ACC112 (cell line): ENCODE data around the gene NALCN.
A peak's percentile ranks its signal among the peaks of the same experiment; 100 is the strongest.

Experiments
- H2AFZ ChIP-seq: fragments of 200-600 bp; sonication (generic); one replicate; pipeline ENCODE4 v1.6.0; 2017; ENCODE audit warnings: antibody characterized with exemption, low read length; ENCODE audit not compliant: unreplicated experiment
- H3K27ac ChIP-seq: fragments of 200-600 bp; sonication (generic); 2 replicates; pipeline ENCODE4 v1.5.1; 2014; ENCODE audit warnings: low read depth, mild to moderate bottlenecking, antibody characterized with exemption, low read length, moderate library complexity
- H3K27me3 ChIP-seq: fragments of 200-600 bp; sonication (generic); 2 replicates; pipeline ENCODE4 v1.6.1; 2014; ENCODE audit warnings: mild to moderate bottlenecking, antibody characterized with exemption, low read length, moderate library complexity, mixed read lengths; ENCODE audit not compliant: insufficient read depth
- H3K36me3 ChIP-seq: fragments of 200-600 bp; sonication (generic); 2 replicates; pipeline ENCODE4 v1.6.1; 2016; ENCODE audit warnings: mild to moderate bottlenecking, antibody characterized with exemption, low read length, moderate library complexity, mixed read lengths; ENCODE audit not compliant: insufficient read depth
- H3K4me1 ChIP-seq: fragments of 200-600 bp; sonication (generic); one replicate; pipeline ENCODE4 v1.6.1; 2016; ENCODE audit warnings: low read length, mixed read lengths; ENCODE audit not compliant: insufficient read depth, unreplicated experiment, control insufficient read depth
- H3K4me3 ChIP-seq: fragments of 200-600 bp; sonication (generic); 2 replicates; pipeline ENCODE4 v1.5.1; 2014; ENCODE audit warnings: mild to moderate bottlenecking, low read depth, low read length
- H3K79me2 ChIP-seq: fragments of 200-600 bp; sonication (generic); one replicate; pipeline ENCODE4 v1.6.0; 2016; ENCODE audit warnings: low read length; ENCODE audit not compliant: control insufficient read depth, unreplicated experiment, insufficient read depth

The NALCN gene

GRCh38 chr13:101309014-101309619 is 107.2 kb downstream of the NALCN start:
- peak overlapping the region; percentile 77 for H2AFZ ChIP-seq
- no peaks in the 10 kb centered on the region for H3K79me2 ChIP-seq
- H3K27ac ChIP-seq, result peak overlapping the region; percentile 89
- peak overlapping the region; percentile 18; the same call in 1 of the 2 replicates for H3K4me3 ChIP-seq
- H3K27me3 ChIP-seq, result no peaks in the 10 kb centered on the region
- H3K4me1 ChIP-seq, result peaks cover 36% of the 10 kb centered on the region
- H3K36me3 ChIP-seq, result no peaks in the 10 kb centered on the region

GRCh38 chr13:101308247-101309013 is 107.9 kb downstream of the NALCN start:
- peak overlapping the region; percentile 89 for H3K27ac ChIP-seq
- no peaks in the 10 kb centered on the region for H3K79me2 ChIP-seq
- H3K36me3 ChIP-seq, result no peaks in the 10 kb centered on the region
- H3K4me1 ChIP-seq, result peaks cover 36% of the 10 kb centered on the region
- H3K27me3 ChIP-seq, result no peaks in the 10 kb centered on the region
- H3K4me3 ChIP-seq, result no peak overlapping the region
- H2AFZ ChIP-seq, result peak overlapping the region; percentile 77

GRCh38 chr13:101307181-101307701 is 109.1 kb downstream of the NALCN start:
- H3K27ac ChIP-seq, result peak overlapping the region; percentile 89
- H3K4me1 ChIP-seq, result peaks cover 36% of the 10 kb centered on the region
- H3K36me3 ChIP-seq, result no peaks in the 10 kb centered on the region
- no peaks in the 10 kb centered on the region for H3K79me2 ChIP-seq
- H3K27me3 ChIP-seq, result no peaks in the 10 kb centered on the region
- H3K4me3 ChIP-seq, result 0 out of 2 replicates have a peak overlapping the region, but pooled peaks have one; percentile 7
- H2AFZ ChIP-seq, result peak overlapping the region; percentile 77

DNA sequence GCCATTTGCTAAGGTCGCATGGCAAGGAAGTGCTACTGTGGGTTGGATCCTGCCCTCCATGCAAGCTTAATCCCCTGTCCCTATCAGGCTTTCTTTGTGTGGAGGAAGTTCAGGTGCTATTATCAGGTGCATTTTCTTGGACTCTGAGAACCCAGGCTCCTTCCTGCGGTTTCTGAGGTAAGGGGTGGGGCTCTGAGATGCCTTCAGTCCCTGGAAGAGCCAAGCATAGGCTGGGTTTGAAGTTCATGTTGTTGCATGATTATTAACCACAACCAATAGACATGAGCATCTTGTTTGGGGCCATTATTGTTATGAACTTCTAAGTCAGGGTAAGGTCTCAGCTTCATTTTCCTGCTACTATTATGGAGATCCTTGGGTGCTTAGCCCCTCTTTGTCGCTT is 109.5 kb downstream of the NALCN start:
- no peak overlapping the region for H3K4me3 ChIP-seq
- peaks cover 36% of the 10 kb centered on the region for H3K4me1 ChIP-seq
- peak overlapping the region; percentile 89 for H3K27ac ChIP-seq
- H3K27me3 ChIP-seq, result no peaks in the 10 kb centered on the region
- H2AFZ ChIP-seq, result peak overlapping the region; percentile 77
- H3K36me3 ChIP-seq, result no peaks in the 10 kb centered on the region
- H3K79me2 ChIP-seq, result no peaks in the 10 kb centered on the region

GRCh38 chr13:101305981-101306411 is 110.3 kb downstream of the NALCN start:
- no peak overlapping the region for H2AFZ ChIP-seq
- no peaks in the 10 kb centered on the region for H3K36me3 ChIP-seq
- H3K27ac ChIP-seq, result no peak overlapping the region
- H3K79me2 ChIP-seq, result no peaks in the 10 kb centered on the region
- peaks cover 36% of the 10 kb centered on the region for H3K4me1 ChIP-seq
- no peak overlapping the region for H3K4me3 ChIP-seq
- H3K27me3 ChIP-seq, result no peaks in the 10 kb centered on the region

DNA sequence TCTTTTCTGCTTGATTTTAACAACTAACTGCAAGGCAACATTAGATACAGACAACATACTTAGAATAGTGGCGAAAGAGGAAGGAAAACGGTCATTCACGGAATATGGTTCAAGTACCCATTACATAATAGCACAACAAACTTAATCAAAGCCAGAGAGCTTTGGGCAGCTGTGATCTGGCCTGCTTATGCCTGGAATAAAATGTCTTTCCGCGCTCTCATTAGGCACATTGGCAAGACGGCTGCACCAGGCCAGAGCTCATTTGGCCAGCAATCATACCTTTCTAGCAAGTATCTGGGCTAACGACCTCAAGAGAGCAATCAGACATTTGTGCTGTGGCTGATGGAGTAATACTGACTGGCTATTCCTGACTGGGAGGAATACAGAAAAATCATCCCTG is 112.8 kb downstream of the NALCN start:
- no peaks in the 10 kb centered on the region for H3K36me3 ChIP-seq
- peaks cover 18% of the 10 kb centered on the region for H3K4me1 ChIP-seq
- H3K79me2 ChIP-seq, result no peaks in the 10 kb centered on the region
- H3K4me3 ChIP-seq, result peak overlapping the region; percentile 51
- H3K27ac ChIP-seq, result no peak overlapping the region
- H2AFZ ChIP-seq, result peak overlapping the region; percentile 72
- H3K27me3 ChIP-seq, result no peaks in the 10 kb centered on the region

DNA sequence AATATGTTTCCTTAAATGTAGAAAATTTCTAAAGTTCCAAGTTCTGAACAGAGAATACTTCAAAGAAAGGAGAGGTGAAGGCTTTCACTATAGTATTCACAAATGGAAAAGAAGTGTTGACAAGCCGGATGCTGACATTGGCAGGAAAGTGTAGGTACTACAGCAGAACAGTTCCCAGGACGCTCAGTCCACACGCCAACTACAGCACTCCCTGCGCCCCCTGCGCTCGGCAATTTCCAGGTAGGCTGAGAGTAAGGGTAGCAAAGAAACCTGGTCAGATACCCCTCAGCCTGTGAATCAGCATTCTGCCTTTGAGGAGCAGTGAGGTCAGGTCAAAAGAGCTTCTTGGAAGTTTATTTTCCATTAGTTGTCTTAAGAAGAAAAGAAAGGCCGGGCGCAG is 115.3 kb downstream of the NALCN start:
- H3K36me3 ChIP-seq, result no peaks in the 10 kb centered on the region
- no peak overlapping the region for H3K4me3 ChIP-seq
- no peaks in the 10 kb centered on the region for H3K4me1 ChIP-seq
- no peaks in the 10 kb centered on the region for H3K79me2 ChIP-seq
- no peak overlapping the region for H3K27ac ChIP-seq
- H2AFZ ChIP-seq, result no peak overlapping the region
- H3K27me3 ChIP-seq, result no peaks in the 10 kb centered on the region

- no peak overlapping the region for H3K27ac ChIP-seq
- no peak overlapping the region for H3K4me3 ChIP-seq
- H2AFZ ChIP-seq, result no peak overlapping the region
- H3K27me3 ChIP-seq, result no peaks in the 10 kb centered on the region
- H3K36me3 ChIP-seq, result no peaks in the 10 kb centered on the region
- H3K4me1 ChIP-seq, result no peaks in the 10 kb centered on the region
- H3K79me2 ChIP-seq, result no peaks in the 10 kb centered on the region
Measured at GRCh38 chr13:101300531-101300930, 115.8 kb downstream of the NALCN start.

DNA sequence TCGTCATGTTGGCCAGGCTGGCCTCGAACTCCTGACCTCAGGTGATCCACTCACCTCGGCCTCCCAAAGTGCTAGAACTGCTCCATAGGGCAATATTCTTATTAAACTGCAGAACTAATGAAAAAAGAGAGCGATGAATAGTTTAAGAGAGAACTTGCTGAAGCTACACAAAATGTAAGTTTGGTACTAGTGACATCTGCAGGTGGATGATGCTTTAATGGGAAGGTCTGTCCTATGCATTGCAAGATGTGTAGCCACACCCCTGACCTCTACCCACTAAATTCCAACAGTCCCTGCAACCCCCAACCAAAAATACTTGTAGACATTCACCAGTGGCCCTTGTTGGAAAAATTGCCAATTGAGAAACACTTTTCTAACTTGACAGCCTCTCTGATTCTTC is 117.8 kb downstream of the NALCN start:
- no peak overlapping the region for H3K4me3 ChIP-seq
- H2AFZ ChIP-seq, result no peak overlapping the region
- H3K79me2 ChIP-seq, result no peaks in the 10 kb centered on the region
- no peak overlapping the region for H3K27ac ChIP-seq
- H3K27me3 ChIP-seq, result no peaks in the 10 kb centered on the region
- H3K4me1 ChIP-seq, result no peaks in the 10 kb centered on the region
- no peaks in the 10 kb centered on the region for H3K36me3 ChIP-seq

DNA sequence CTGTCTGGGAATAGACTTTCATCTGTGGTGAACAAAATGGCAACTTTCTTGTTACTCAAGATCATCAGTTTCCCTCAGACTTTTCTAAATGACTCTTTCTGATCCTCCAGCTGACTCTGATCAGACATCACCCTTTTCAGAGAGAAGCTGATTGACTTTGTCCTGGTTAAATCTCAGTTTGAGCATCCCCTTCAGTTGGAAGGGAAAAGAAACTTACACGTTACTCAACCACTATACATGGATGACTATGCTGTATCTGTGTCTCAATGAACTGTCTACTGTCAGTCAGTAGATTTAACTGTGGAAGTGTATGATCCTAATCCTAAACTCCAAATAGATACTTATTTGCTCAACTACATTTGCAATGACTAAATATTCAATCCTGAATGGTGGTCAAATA is 118.5 kb downstream of the NALCN start:
- H3K4me1 ChIP-seq, result no peaks in the 10 kb centered on the region
- no peaks in the 10 kb centered on the region for H3K79me2 ChIP-seq
- H3K27ac ChIP-seq, result no peak overlapping the region
- no peak overlapping the region for H3K4me3 ChIP-seq
- H3K27me3 ChIP-seq, result no peaks in the 10 kb centered on the region
- H3K36me3 ChIP-seq, result no peaks in the 10 kb centered on the region
- no peak overlapping the region for H2AFZ ChIP-seq

GRCh38 chr13:101292711-101293110 is 123.6 kb downstream of the NALCN start:
- no peaks in the 10 kb centered on the region for H3K27me3 ChIP-seq
- H3K36me3 ChIP-seq, result no peaks in the 10 kb centered on the region
- no peaks in the 10 kb centered on the region for H3K4me1 ChIP-seq
- no peak overlapping the region for H2AFZ ChIP-seq
- no peak overlapping the region for H3K27ac ChIP-seq
- H3K4me3 ChIP-seq, result no peak overlapping the region
- no peaks in the 10 kb centered on the region for H3K79me2 ChIP-seq
